Cardiac muscle cell (in vitro differentiated cells and primary cell): ENCODE data around the gene PTBP2. TPM values are rescaled to one million over a fixed set of nuclear protein-coding genes. Genes with fewer than 3 reads are reported as not detected.

ENCODE experiments used
- DNase-seq, 2 donors: peaks; one replicate each; pipeline versions ENCODE4 v3.0.0 to v3.0.0-alpha.2; 2010 to 2017; ENCODE audit warnings: low read depth in 1 of 2, low spot score in 1 of 2
- H3K27ac ChIP-seq: fragments of 200-600 bp; sonication (generic); 2 replicates; pipeline ENCODE4 v1.5.1; 2016
- H3K27me3 ChIP-seq: fragments of 200-600 bp; sonication (generic); 2 replicates; pipeline ENCODE4 v1.6.0; 2016; ENCODE audit warnings: control low read depth
- H3K36me3 ChIP-seq: fragments of 200-600 bp; sonication (generic); 2 replicates; pipeline ENCODE4 v1.5.1; 2016; ENCODE audit warnings: control low read depth
- H3K4me1 ChIP-seq: fragments of 200-600 bp; sonication (generic); 2 replicates; pipeline ENCODE4 v1.8.1; 2017; ENCODE audit warnings: low read depth, mild to moderate bottlenecking, mixed run types
- H3K4me3 ChIP-seq: fragments of 200-600 bp; sonication (generic); 2 replicates; pipeline ENCODE4 v1.5.1; 2016; ENCODE audit warnings: mild to moderate bottlenecking
- H3K9me3 ChIP-seq: fragments of 200-600 bp; sonication (generic); 2 replicates; pipeline ENCODE4 v1.5.1; 2017; ENCODE audit warnings: low read depth, mild to moderate bottlenecking, control low read depth
- polyA plus RNA-seq: library from polyadenylated mRNA; unstranded; fragments of >200 nt; fragmentation: Nextera tagmentation; extraction: Ambion mirVana; gene quantifications from 2 replicates; pipeline ENCODE4 v1.2.1, GENCODE V29; 2016
- total RNA-seq: library from RNA; depleted of rRNA; stranded (reverse); fragments of >200 nt; gene quantifications from 2 replicates; pipeline ENCODE4 v1.2.3, GENCODE V29; 2016
- TF ChIP-seq, protein P1 (sequence below): IDR thresholded peaks from 2 replicates; pipeline ENCODE4 v1.5.1; 2012; ENCODE audit warnings: low read depth, mild to moderate bottlenecking, low read length

PTBP2 gene
- total and polyA plus RNA-seq, 2 experiments from 2014 or later, result 37.1 to 89.6 TPM

DNA sequence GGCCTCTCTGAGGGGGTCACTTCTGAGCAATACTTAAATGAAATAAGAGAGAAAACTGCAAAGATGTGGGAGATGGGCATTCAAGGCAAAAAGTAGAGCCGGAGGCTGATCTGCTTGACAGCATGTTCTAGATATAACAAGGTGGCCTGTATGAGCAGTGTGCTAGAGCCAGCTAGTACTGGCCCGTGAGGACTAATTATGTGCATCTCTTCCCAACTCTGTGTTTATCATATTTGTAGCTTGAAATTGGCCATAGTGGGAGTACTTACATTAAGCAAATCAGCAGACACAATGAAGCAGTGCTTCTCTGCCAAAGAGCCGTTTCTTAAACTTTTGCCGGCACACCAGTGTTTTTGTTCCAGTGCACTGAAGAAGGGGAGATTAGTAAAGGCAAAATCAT, 13.1 kb upstream of the PTBP2 start:
- no peaks in the 10 kb centered on the region for H3K27me3 ChIP-seq
- TF ChIP-seq, protein P1, sequence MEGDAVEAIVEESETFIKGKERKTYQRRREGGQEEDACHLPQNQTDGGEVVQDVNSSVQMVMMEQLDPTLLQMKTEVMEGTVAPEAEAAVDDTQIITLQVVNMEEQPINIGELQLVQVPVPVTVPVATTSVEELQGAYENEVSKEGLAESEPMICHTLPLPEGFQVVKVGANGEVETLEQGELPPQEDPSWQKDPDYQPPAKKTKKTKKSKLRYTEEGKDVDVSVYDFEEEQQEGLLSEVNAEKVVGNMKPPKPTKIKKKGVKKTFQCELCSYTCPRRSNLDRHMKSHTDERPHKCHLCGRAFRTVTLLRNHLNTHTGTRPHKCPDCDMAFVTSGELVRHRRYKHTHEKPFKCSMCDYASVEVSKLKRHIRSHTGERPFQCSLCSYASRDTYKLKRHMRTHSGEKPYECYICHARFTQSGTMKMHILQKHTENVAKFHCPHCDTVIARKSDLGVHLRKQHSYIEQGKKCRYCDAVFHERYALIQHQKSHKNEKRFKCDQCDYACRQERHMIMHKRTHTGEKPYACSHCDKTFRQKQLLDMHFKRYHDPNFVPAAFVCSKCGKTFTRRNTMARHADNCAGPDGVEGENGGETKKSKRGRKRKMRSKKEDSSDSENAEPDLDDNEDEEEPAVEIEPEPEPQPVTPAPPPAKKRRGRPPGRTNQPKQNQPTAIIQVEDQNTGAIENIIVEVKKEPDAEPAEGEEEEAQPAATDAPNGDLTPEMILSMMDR, result no peak
- no peak overlapping the region for H3K4me3 ChIP-seq
- H3K36me3 ChIP-seq, result no peaks in the 10 kb centered on the region
- H3K27ac ChIP-seq, result no peak overlapping the region
- no peak for DNase-seq
- H3K4me1 ChIP-seq, result no peaks in the 10 kb centered on the region
- H3K9me3 ChIP-seq, result no peaks in the 10 kb centered on the region

DNA sequence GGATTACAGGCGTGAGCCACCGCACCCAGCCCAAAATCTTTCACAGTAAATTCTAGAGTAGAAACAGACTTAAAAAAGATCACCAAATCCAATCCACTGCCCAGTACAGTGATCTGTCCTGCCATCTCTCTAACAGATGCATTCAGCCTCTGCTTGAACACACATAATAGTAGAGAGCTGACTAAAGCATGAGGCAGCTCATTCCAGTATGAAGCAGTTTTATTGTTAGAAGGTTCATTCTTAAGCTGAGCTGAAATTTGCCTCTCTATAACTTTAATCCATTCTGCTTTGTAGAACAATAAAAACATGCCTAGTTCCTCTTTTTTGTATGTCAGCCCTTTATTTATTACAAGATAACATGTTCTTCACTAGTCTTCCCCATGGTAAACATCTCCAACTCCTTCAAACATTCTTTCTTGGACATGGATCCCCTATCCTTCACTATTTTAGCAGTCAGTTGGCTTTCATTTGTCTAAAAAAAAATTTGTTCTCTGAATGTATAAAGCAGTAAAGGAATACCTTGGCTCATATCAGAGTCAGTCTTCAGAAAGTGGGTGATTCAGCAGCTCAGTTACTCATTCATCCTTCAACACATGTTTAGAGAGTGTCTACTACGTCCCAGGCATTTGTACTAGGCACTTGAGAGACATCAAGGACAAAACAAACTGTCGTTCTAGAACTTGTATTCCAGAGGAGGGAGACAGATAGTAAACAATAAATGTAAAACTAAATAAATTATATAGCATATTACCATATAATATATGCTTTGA, 10.7 kb upstream of the PTBP2 start:
- Histone ChIP-seq H3K27ac (no peak overlapping the region), H3K36me3 (no peaks in the 10 kb centered on the region), H3K4me3 (no peak overlapping the region), H3K27me3 (no peaks in the 10 kb centered on the region), H3K4me1 (no peaks in the 10 kb centered on the region), H3K9me3 (no peaks in the 10 kb centered on the region)
- DNase-seq, result no peak
- TF ChIP-seq, protein P1, result no peak

DNA sequence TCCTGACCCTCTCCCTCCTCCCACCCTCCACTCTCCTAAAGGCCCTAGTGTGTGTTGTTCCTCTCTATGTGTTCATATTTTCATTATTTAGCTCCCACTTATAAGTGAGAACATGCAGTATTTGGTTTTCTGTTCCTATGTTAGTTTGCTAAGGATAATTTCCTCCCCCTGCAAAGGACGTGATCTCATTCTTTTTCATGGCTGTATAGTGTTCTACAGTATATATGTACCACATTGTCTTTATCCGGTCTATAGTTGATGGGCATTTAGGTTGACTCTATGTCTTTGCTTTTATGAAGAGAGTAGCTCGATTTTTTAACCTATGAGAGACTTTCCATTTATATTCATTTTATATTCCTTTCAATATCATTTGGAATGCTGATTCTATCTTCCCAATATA, 7.9 kb upstream of the PTBP2 start:
- Histone ChIP-seq H3K27ac (no peak overlapping the region), H3K27me3 (no peaks in the 10 kb centered on the region), H3K4me1 (no peaks in the 10 kb centered on the region), H3K36me3 (no peaks in the 10 kb centered on the region), H3K4me3 (no peak overlapping the region), H3K9me3 (no peaks in the 10 kb centered on the region)
- DNase-seq, result no peak
- TF ChIP-seq, protein P1, result no peak

DNA sequence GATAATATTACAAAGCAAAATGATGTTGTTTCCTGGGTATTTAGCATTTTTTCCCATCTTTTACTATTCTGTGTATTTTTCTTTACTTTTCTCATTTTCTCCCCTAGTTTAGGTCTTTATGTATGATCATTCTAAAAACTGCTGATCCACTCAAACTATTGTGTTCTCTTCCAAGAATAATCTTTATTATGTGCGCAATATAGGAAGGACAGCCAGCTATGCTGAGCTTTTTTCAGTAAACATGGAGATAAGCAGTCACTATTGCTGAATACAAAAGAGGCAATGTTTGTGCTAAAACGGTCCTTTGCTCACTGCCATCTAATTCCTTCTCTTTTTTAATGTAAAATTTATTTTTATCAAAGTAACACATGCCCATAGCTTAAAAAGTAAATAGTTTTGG, 6.7 kb upstream of the PTBP2 start:
- Histone ChIP-seq H3K4me3 (no peak overlapping the region), H3K27me3 (no peaks in the 10 kb centered on the region), H3K9me3 (no peaks in the 10 kb centered on the region), H3K27ac (no peak overlapping the region), H3K4me1 (no peaks in the 10 kb centered on the region), H3K36me3 (no peaks in the 10 kb centered on the region)
- TF ChIP-seq, protein P1, result no peak
- DNase-seq, result no peak

DNA sequence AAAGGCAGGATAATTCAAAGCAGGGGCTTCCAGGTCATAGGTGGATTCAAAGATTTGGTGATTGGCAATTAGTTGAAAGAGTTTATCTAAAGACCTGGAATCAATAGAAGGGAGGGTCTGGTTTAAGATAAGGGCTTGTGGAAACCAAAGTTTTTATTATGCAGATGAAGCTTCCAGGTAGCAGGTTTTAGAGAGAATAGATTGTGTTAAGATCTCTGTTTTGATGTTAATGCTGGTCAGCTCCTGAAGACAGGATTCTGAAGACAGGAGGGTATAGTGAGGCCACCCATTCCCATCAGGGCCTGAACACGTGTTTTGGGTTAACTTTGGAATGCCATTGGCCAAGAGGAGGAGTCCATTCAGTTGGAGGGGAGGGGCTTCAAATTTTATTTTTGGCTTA, 6.1 kb upstream of the PTBP2 start:
- Histone ChIP-seq H3K9me3 (no peaks in the 10 kb centered on the region), H3K27ac (no peak overlapping the region), H3K4me1 (no peaks in the 10 kb centered on the region), H3K4me3 (no peak overlapping the region), H3K27me3 (no peaks in the 10 kb centered on the region), H3K36me3 (no peaks in the 10 kb centered on the region)
- no peak for DNase-seq
- TF ChIP-seq, protein P1, result no peak
